SW 1271 (cell line): Measurements from ENCODE around the gene HIRIP3.
"Not testable (repeated sequence)": the region's sequence is repeated elsewhere in the genome, so short reads cannot be mapped to it uniquely, and the experiment has no call there.

Source experiments
- DNase-seq, 2 experiments: peaks; one replicate each; lab custom pipeline; 2025; lab: John Stamatoyannopoulos, UW

Gene HIRIP3

DNA sequence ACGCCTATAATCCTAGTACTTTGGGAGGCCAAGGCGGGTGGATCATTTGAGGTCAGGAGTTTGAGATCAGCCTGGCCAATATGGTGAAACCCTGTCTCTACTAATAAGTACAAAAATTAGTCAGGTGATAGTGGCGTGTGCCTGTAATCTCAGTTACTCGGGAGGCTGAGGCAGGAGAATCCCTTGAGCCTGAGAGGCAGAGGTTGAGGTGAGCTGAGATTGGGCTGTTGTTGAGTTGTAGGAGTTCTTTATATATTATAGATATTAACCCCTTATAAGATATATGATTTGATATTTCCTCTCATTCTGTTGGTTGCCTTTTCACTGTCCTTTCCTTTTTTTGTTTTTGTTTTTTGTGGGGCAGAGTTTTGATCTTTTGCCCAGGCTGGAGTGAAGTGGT lies 35.6 kb downstream of the HIRIP3 start:
- DNase-seq: not testable (repeated sequence)

- DNase-seq: no peak
These were observed 36.1 kb downstream of the HIRIP3 start for GRCh38 chr16:29959293-29959692.

DNA sequence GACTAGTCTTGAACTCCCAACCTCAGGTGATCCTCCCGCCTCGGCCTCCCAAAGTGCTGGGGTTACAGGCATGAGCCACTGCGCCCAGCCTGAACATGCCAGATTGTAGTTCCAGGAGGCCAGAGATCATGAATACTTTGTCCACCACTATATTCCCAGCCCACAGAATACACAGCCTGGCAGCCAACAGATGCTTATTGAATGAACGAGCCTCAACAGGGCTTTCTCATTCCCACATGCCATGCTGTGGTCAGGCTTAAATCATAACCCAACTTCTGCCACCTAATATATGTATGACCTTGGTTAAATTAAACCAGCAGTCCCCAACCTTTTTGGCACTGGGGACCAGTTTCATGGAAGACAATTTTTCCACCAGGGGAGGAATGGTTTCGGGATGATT lies 36.7 kb downstream of the HIRIP3 start:
- no peak for DNase-seq

DNA sequence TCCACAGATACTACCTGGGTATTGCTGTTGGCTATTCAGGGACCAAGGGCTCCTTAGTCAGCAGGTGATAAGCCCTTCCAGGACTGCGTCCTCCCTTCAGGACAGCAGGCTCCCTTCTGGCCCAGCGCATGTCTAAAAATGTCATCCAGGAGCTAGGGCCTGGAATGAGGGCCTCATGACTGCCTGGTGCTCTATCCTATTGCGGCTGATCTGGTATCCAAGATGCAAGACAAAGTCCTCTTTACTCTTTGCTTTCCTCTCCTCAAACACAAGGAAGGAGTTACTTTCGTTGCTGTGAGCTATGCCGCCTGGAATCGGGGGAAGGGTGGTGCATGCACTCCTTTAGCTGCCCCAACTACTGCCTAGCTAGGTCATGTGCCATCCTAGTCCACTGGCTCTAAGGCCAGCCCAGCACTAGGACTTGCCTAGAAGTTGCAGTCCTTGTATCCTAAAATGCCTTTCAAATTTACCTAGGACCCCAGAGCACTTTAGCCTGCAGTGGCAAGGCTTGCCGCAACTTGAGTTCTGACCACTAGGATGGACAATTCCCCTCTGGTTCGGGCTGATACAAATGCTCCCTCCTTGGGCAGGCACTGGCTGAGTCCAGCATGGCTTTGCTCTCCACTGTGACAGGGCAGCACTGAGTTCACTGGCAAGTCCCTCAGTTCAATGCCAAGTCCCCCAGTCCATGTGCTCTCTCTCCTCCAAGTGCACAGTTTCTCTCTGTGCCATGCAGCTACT lies 43.6 kb downstream of the HIRIP3 start:
- no peak for DNase-seq

DNA sequence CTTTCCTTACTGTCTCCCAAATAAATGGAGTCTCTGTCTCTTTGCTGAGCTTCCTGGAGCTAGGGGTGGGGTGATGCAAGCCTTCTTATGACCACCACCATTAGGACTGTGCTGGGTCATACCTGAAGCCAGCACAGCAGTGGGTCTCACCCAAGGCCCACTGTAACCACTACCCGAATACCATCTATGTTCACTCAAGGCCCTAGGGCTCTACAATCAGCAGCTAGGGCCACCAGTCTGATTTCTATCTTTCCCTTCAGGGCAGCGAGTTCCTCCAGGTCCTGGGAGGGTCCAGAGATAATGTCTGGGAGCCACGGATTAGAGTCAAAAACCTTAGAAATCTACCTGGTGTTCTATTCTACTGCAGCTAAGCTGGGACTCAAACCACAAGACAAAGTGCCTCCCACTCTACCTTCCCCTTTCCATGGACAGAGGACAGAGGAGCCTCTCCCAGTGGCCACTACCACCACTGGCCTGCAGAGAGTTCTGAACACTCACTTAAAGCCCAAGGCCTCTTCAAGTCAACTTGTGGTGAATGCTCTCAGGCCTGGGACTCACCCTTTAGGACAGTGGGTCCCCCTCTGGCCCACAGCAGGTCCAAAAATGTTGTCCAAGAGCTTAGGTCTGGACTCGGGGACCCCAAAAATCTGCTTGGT lies 44.5 kb downstream of the HIRIP3 start:
- no peak for DNase-seq

DNA sequence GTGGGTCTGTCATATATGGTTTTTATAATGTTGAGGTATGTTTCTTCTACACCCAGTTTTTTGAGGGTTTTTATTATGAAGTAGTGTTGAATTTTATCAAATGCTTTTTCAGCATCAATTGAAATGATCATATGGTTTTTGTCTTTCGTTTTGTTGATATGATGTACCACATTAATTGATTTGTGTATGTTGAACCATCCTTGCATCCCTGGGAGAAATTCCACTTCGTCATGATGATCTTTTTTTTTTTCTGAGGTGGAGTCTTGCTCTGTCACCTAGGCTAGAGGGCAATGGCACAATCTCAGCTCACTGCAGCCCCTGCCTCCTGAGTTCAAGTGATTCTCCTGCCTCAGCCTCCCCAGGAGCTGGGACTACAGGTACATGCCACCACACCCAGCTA lies 47.5 kb downstream of the HIRIP3 start:
- DNase-seq: no peak

GRCh38 chr16:29943846-29944799 lies 51.3 kb downstream of the HIRIP3 start:
- DNase-seq: peak; percentile 98 to 100
